ENCODE results near the gene SHISA6. TPM values are rescaled to one million over a fixed set of nuclear protein-coding genes. Genes with fewer than 3 reads are reported as not detected.

The SHISA6 gene
- not detected in 2 replicates for total RNA-seq

DNA sequence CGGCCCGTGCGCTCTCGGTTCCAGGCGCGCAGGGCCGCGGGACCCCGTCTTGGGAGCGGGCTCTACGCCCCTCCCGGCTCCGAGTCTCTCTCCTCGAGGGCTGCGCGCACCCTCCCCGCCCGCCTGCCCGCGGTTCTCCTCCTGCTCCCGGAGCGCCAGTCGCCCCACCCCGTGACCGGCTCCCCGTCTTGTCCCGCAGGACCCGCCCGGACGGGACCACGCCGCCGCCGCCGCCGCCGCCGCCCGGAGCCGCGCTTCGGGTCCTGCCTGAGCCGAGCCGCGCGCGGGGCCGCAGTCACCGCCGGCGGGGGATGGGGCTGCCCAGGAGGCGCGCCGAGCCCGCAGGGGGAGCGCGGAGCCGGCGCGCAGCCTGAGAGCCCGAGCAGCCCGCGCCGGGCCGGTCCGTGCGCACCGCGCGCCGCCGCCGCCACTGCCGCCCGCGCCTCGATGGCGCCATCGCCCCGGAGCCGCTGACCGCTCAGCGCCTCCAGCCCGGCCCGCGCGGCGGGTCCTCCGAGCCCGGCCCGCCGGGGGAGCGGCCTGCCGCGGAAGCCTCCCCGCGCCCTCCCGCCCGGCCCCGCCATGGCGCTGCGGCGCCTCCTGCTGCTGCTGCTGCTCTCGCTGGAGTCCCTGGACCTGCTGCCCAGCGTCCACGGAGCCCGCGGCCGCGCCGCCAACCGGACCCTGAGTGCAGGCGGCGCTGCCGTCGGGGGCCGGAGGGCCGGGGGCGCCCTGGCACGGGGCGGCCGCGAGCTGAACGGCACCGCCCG lies at the start of gene SHISA6:
Gene SHISA6, plus strand, starts transcription at position 373 of the 770 bp plus-strand sequence.
- DNase-seq: no peak

DNA sequence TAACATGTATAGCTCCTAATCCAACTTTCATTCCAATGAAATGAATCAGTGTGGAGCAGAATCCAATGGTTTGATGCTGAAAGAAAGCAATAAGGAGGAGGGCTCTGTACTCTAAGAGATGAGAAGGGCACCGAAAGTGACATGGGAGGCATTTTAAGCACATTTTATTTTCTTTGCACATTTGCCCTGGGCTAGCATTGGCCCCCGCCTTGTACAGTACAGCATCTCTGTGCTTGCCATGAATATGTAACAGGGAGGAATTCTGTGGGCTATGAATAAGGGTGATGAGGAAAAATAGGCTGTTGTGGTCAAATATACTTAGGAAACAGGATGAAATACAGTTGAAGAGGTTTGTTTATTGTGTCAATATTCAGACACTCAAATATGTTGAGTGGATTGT lies 45.2 kb upstream of the SHISA6 start:
- DNase-seq: no peak

DNA sequence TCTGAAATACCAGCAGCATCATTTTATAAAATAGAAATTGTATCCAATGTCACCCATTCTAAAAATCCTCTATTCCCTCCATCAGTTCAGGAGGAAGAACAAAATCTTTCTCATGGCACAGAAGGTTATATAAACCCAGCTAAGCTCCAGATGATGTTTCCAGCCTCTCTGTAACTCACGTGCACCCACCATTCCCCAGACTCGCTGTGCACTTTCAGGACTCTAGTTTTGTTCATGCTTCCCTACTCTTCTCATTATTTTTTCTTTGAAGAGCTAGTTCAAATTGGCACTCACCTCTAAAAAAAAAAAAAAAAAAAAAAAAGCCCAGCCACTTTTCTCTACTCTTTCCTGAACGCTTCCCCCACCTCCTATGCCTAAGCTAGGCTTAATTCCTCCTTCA lies 36.0 kb upstream of the SHISA6 start:
- DNase-seq: no peak

DNA sequence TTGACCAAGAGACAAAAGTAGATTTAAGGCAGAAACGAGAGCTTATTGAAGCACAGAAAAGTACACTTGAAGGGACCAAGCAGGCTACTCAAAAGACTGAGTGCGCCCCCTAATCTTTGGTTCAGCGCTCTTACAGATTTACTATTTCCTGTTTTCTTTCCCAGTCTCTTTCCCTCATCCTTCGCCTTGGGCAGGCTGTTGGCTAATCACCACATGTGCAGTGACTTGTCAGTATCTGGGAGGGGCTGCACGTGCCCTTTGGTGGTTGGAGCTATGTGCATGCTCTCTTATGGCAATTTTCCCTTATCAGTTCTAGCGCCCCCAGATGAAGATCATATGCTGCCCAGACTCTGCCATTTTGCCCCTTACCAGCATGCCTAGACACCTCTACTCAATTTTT lies 35.4 kb upstream of the SHISA6 start:
- DNase-seq: no peak

DNA sequence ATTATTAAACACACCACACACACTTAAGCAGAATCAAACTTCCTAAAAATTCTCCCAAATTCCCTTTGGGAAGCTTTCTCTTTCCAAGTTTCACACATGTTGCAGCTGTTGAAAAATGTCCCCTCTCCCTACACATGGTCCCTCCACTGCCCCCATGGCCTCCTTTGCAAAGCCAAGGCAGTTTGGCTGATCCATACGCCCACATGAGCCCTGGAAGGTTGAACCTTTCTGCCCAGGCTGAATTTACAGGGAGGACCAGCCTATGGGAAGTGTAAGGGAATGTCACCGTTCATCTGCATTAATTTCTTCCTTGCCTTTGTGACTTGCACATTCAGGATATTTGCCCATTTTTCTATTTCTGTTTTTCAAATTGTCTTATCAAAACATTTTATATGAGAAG lies 31.1 kb upstream of the SHISA6 start:
- no peak for DNase-seq

DNA sequence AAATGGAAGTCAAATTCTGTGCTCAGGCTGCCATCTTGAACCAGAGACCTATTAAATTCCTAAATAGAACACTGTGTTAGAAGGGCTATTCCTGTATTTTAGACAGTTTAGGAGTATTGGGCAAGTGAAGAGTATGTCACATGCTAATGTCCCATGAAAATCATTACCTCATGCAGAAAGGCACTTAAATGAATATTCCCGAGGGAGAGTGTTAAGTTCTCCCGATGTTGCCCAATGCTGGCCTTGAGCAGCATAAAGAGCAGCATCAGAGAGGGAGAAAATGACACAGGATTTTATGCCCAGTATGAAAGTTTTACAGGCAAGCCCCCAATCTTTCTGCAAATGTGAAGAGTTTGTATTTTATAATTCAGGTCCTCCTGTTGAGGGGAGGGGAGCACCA lies 28.2 kb upstream of the SHISA6 start:
- no peak for DNase-seq

DNA sequence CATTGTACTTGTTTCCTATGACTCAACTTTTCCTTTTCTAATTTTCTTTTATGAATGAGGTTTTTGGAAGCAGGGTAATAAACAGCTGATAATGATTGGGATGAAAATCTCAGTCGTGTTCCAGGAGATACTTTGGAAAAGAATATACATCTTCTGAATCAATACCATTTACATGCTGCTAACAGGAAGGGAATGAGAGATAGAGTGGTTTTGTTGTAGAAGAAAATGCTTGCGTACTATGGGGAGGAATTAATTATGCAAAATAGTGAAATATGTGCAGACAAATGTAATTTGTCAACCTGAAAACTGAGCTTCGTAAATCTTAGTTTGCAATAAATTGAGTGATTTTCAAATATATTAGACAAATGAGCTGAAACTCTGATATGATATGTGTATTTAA lies 24.0 kb upstream of the SHISA6 start:
- DNase-seq: no peak

DNA sequence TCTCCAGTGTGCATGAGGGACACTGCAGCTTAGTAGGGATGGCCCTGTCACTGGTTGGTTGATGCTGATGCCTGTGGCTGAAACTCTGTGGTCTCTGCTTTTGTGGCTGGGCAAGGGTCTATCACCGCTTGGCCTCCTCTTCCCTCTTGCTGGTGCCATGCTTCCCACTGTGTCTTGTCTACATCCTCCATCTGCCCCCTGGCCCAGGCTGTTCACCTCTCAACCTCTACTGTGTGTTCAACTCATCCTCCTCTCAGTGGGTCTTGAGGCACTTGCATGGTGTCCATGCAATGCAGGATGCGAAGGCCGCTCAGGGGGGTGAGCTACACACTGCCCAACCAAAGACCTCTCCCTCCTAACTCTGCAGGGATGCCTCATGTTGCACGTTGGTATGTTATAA lies 19.8 kb upstream of the SHISA6 start:
- no peak for DNase-seq

DNA sequence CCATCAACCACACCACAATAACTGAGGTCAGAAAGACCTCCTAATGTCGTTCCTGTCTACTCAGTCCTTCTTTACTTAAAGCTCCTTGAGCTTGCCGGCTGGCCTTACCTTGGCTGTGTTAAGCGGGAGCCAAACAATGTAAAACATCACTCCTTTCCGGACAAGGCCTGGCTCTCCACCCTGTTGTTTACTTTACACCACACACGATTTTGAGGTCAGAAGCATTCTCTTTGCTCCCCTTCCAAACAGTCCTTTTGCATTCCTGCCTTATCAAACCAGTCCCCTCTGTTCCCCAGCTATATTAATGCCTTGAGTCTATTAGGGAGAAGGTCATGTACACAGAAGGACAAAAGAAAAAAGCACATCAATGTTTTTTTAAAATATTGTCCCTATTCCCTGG lies 19.3 kb upstream of the SHISA6 start:
- DNase-seq: no peak

DNA sequence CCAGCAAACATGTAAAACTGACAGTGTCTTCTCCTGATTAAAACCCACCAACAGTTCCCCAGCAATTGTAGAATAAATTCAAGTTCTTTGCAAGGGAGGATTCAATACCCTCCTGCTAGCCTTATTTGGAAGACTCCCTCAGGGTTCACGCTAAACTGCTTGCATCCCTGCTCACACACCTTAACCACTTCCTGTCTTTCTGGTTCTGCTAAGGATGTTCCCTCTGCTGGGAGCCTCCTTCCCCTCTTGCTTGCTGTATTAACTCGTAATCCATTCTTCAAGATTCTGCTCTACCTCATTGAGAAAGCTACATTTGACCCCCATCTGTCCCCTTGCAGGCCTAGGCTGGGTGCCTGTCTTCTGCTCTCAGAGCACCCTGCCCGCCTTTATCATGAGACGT lies 2.3 kb upstream of the SHISA6 start:
- no peak for DNase-seq

DNA sequence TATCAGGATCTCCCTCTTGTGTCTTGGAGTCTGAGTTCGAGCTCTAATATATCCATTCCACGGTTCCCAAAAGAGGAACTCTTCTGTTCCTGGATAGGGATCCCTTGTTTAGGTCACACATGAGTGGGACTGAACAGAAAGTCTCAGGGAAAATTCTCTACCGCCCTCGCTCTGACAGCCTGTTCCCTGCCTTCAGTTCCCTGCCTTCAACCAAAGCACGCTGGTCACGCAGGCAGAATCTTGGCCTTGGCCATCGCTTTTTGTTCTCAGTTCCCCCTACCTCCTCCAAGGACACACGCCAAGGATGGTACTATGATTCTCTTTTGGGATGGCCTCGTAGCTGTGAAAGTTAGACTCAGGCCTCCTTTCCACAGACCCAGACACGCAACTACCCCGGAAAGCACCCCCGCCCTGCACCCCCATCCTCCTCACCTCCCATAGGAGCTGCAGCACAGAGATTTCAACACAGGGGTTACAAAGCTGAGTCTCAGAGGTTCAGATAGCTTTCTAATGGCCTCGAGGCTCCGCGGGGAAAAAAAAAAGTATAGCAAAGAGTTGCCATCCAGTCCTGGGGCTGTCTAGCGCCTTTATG lies 1.5 kb upstream of the SHISA6 start:
- no peak for DNase-seq

DNA sequence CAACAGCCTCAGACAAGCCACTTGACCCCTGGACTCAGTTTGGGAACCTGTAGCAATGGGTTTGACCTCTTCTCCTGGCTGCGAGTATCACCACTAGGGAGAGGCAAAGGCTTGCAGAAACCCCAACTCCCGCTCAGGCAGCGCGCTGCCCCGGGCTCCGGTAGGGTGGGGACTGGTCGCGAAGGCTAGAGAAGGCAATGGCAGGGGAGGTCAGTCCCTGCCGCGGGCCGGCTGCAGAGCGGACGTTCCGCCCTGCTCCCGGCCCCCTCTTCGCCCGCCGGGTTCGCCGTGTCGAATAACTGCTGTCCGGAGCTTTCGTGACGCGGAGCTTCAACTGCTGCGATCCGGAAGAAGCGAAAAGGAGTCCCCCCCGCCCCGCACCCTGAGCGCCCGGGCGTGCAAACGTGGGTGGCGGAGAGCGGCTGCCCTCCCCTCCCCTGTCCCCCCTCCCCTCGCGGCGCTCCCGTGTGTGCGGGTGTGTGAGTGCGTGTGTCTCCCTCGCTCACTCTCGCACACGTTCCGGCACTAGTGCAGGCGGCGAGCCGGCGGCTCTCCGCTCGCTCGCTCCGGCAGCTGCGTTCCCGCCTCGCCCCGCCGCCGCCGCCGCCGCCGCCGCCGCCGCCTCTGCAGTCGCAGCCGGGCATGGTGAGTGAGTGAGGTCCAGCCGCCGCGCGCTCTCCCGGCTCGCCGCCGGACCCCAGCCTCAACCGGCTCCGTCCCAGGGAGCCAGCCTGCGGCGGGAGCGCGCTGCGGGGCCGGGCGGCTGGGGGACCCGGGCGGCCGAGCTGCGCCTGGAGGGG lies 772 bp upstream of the SHISA6 start:
- DNase-seq: no peak

DNA sequence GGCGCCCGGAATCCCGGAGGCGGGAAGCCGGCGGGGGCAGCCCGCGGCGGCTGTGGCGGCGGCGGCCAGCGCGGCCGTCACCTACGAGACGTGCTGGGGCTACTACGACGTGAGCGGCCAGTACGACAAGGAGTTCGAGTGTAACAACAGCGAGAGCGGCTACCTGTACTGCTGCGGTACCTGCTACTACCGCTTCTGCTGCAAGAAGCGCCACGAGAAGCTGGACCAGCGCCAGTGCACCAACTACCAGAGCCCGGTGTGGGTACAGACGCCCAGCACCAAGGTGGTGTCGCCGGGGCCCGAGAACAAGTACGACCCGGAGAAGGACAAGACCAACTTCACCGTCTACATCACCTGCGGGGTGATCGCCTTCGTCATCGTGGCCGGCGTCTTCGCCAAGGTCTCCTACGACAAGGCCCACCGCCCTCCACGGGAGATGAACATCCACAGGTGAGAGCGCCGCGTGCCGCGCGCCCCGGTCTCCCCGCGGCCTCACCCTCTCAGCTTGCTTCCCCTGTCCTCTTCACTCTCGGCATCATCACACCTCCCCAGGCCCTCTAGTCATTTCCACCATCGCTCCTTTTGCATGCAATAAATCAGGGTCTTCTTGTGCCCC lies 706 bp downstream of the SHISA6 start:
- no peak for DNase-seq

DNA sequence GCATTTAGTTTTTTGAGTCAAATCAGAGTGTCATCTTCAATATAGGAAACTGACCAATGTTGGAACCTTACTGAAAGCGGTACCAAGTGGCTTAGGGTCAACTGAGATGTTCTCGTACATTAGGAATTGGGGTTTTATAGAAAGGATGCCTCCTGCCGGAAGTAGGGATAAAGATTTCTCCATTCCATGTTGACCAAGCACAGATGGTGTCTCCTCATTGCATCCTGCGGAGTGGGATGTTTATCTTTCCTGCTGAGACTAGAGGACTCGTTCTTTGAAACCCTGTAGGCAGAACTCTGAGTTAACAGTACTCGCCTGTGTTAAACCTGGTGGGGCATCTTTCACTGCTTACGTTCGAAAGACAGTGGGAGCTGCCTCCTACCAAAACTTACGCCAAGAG lies 1.4 kb downstream of the SHISA6 start:
- DNase-seq: no peak

DNA sequence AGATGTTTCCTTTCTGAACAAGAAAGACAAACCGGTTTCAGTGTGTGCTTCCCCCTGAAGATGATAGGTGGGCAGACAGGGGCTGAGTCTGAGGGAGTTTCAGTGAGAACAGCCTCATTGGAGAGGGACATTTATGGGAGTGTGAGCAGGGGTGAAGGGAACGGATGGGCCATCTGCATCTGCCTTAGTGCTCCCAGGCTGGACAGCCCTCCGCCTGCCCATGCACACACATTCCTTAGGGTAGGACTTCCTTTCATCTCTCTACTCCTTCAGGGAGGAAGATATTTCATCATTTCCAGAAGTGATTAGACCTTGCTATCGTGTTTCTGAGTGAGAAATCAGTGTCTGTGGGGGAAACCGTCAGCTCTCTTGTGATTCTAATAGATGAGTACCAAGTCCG lies 3.8 kb downstream of the SHISA6 start:
- DNase-seq: no peak

DNA sequence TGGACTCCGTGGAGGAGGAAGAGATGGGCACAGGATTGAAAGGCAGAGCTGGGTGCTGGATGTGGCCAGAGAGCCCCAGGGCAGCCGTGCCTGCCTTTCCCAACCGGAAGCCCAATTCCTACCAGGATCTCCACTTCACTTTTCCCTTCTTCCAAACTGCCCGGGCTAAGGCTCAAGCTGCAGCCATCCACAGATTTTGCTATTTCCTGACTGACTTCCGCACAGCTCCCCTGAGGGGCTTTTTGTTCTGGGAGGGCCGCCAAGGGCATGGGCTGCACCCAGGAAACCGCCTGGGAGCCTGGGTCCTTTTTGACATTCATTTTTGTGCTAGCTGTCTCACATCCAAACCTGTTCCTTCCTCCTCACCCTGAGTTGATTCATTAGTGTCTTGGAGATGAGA lies 4.2 kb downstream of the SHISA6 start:
- DNase-seq: no peak

DNA sequence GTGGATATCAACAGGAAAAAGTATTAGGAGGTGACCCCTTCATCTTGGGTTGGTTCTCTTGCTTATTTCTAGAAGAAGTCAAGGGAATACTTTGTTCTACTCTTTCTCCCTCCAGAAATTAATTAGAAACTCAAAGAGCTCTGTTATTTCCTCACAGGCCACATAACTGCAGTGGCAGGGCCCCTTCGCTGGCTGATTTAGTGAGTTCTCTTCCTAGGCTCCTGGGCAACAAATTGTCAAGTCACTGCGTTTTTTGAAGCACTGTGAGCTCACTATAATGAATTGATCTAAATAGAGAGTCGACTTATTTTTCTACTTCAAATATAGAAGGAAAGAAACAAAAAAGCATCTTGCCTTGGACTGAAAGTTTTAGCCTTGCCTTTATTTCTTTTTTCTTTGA lies 4.8 kb downstream of the SHISA6 start:
- no peak for DNase-seq

DNA sequence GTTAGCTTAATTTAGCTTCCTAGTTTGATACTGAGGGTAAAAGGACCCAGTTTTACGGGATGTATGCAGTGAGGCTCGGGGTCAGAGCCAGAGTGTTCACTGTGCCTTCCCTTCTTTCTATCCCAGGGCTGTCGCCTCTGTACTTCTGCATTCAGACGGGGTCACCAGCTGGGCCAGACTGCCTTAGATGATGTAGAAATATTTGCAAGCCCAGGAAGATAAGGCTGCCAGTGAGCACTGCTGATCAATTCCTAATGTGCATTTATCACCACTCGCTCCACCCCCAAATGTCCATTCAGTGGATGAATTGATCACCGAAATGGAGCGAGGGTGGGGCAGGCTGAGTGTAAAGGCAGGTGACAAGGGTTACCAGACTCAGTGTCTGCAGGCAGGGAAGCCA lies 9.1 kb downstream of the SHISA6 start:
- DNase-seq: no peak

DNA sequence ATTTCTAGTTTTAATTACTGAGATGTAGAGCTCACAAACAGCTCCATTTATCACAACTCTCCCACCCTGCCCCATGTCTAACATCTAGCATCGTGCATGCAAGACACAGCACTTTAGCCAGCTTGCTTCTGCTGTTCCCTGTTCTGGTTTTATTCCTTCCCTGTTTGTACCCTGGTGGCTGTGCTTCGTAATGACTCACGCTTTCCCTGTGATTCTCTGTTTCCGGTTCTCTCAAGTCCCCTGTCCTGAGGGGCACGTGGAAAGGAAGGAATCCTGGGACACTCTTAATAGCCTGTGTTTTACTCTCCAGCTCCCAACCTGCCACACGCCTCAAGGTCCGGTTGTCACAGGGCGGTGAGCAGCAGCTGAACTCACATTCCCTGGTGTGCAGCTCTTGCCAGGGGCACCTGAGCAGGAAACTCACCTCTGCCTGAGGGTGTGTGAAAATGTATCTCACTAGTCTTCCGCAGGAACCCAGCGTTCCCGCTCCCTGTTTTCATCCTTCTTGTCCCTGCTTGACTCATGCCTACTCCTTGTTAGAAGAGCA lies 10.6 kb downstream of the SHISA6 start:
- no peak for DNase-seq

DNA sequence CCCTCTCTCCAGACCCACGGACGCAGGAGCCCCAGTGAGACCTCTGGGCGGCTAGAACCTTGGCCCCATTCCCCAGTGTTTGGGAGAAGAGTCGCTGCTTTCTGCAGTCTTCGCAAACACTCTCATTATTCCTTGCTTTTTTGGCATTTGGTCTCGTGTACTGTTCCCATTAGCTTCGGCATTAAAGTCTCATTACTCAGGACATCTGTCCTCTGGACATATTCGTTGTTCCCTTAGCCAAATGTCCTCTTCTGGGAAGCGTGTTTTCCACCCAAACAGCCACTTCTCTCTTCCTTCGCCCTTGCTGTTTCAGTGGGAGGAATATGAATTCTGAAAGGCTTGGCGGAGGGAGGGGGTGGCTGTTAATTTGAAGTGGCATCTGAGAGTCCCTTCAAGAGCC lies 11.1 kb downstream of the SHISA6 start:
- no peak for DNase-seq

DNA sequence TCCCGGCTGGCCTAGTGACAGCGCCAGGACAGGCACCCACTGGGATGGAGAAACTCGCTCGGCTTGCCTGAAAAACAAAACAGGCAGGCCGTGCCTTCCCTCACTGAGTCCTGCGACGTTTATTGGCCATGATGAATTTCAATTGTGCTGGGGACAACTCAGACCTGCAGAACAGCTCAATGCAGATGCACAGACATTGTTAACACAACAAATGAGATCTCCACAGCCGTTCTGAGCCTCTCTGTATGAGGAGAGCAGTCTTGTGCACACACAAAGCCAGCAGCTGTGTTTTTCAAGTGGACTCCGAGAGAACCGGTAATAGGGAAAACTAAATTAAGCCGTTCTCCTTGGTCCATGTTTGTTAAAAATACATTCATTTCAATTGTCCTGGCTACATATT lies 15.9 kb downstream of the SHISA6 start:
- no peak for DNase-seq

DNA sequence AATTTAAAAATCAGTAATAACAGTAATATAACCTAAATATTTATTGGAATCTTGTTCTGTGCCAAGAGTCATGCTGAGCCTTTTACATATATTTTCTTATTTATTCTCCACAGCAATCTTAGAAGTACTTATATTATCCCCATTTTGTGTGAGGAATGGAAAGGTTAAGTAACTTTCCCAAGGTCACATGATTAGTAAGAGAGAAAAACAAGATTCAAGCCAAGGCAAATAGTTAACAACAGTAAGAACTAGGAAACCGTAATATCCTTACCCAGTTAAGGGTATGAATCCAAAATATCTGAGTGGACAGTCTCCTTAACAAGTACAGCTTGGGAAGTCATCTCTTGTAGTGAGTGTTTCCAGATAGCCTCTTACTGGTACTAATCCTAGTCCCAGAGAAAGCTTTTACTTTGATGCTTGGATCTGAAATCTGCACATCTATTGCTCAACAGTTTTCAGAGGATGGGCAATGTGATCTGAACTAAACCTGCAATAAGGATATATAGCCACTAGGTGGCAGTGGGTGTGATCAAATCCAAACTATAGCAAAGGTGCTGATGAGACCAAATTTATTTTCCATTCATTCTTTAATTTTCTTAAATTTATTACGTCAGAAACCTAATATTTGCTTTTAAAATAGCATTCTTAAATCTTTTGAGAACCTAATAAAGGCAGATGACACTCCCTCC lies 23.3 kb downstream of the SHISA6 start:
- DNase-seq: no peak
